SK-N-SH treated with all-trans-retinoic acid at 6 μM for 48 hours (cell line): ENCODE measurements around the gene TMEM263.
"Not testable (repeated sequence)": the region's sequence is repeated elsewhere in the genome, so short reads cannot be mapped to it uniquely, and the experiment has no call there.

ENCODE experiments used
- BACH2 ChIP-seq: fragments of 250-450 bp; sonication (Bioruptor Pico); IDR thresholded peaks from 2 replicates; pipeline ENCODE4 v1.9.0; 2021; ENCODE audit warnings: mild to moderate bottlenecking, borderline replicate concordance
- CSDC2 ChIP-seq: fragments of 250-450 bp; sonication (Bioruptor Pico); IDR thresholded peaks from 2 replicates; pipeline ENCODE4 v1.5.0; 2020; ENCODE audit warnings: mild to moderate bottlenecking, moderate library complexity
- ESRRG ChIP-seq: fragments of 250-450 bp; sonication (Bioruptor Pico); IDR thresholded peaks from 2 replicates; pipeline ENCODE4 v1.6.1; 2021; ENCODE audit warnings: mild to moderate bottlenecking
- GLIS3 ChIP-seq: fragments of 250-450 bp; sonication (Bioruptor Pico); IDR thresholded peaks from 2 replicates; pipeline ENCODE4 v1.5.0; 2020; ENCODE audit warnings: mild to moderate bottlenecking, moderate library complexity
- PPARA ChIP-seq: fragments of 250-450 bp; sonication (Bioruptor Pico); IDR thresholded peaks from 2 replicates; pipeline ENCODE4 v1.5.0; 2020; ENCODE audit warnings: mild to moderate bottlenecking, borderline replicate concordance
- TCF4 ChIP-seq: fragments of 250-450 bp; sonication (Bioruptor Pico); IDR thresholded peaks from 2 replicates; pipeline ENCODE4 v1.8.0; 2021; ENCODE audit warnings: mild to moderate bottlenecking, moderate library complexity, borderline replicate concordance
- TOX ChIP-seq: fragments of 250-450 bp; sonication (Bioruptor Pico); IDR thresholded peaks from 2 replicates; pipeline ENCODE4 v1.8.0; 2021; ENCODE audit warnings: mild to moderate bottlenecking, moderate library complexity, borderline replicate concordance
- TSHZ2 ChIP-seq: fragments of 250-450 bp; sonication (Bioruptor Pico); IDR thresholded peaks from 2 replicates; pipeline ENCODE4 v1.5.0; 2020; ENCODE audit warnings: mild to moderate bottlenecking, moderate library complexity
- ZNF70 ChIP-seq: fragments of 450-650 bp; formaldehyde crosslinking; IDR thresholded peaks from 2 replicates; pipeline ENCODE4 v1.5.0; 2020; ENCODE audit warnings: mild to moderate bottlenecking, moderate library complexity

- TF ChIP-seq TOX (CRISPR knock-in tag); TCF4; ESRRG (CRISPR knock-in tag); CSDC2 (CRISPR knock-in tag); TSHZ2 (CRISPR knock-in tag); BACH2 (CRISPR knock-in tag); GLIS3 (CRISPR knock-in tag); ZNF70; PPARA (CRISPR knock-in tag): not testable (repeated sequence)
Observed at GRCh38 chr12:106921976-106922375, 33.7 kb upstream of the TMEM263 start.
